ENCODE results near the gene FKBP2.

FKBP2 gene

GRCh38 chr11:64240435-64241240 lies at the start of gene FKBP2:
TSS of gene FKBP2 (plus strand) at chr11:64241095. CDS start at chr11:64242388, 1,293 bp downstream.
- DNase-seq, result peak; percentile 97

DNA sequence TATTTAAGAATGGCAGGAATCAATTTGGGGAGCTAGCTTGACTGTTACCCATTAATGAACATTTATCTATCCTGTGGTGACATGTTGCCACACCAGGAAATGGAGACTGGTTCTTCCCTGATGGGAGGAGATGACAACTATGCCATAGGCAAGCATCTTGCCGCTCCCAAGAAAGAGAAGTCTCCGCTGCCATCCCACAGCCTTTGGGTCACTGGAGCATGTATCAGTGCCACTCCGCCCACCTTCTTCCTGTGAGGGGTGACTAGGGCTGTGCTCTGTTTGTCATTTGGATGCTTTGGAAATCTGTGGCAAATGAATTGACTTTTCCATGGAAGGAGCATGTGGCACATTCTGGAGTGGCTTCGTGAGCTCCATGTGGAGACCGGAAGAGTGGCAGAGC lies 48.5 kb upstream of the FKBP2 start:
- DNase-seq, result no peak

DNA sequence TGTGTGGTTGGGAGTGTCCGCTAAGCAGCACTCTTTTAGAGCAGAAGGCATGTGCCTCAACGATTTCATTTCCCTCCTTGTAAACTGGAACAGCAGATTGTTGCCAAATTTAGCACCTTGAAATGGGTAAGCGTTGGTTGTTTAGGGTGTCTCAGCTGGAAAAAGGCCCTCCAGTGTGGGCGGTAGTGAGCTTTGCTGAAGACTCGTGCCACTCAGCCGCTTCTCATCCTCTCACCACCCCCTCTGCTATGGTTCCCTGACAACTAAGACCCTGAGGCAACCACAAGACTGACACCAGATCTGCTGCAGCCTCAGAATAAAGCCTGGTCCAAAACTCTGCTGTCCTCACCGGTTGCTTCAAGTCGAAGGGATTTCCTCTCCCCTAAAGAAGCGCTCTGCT lies 44.3 kb upstream of the FKBP2 start:
- no peak for DNase-seq

- DNase-seq, result no peak
These were observed 42.4 kb upstream of the FKBP2 start for GRCh38 chr11:64198511-64198910.

- no peak for DNase-seq
These were observed 39.4 kb upstream of the FKBP2 start for GRCh38 chr11:64201543-64201942.

- no peak for DNase-seq
These were observed 37.9 kb upstream of the FKBP2 start for GRCh38 chr11:64202992-64203391.

GRCh38 chr11:64203421-64204079 lies 37.3 kb upstream of the FKBP2 start:
- DNase-seq, result no peak

GRCh38 chr11:64204080-64204440 lies 36.8 kb upstream of the FKBP2 start:
- no peak for DNase-seq

GRCh38 chr11:64204464-64204989 lies 36.4 kb upstream of the FKBP2 start:
- DNase-seq, result peak; percentile 94

GRCh38 chr11:64206457-64207255 lies 34.2 kb upstream of the FKBP2 start, which contains the start of gene FERMT3:
TSS of gene FERMT3 (plus strand) at chr11:64206721. CDS start at chr11:64207365, 644 bp downstream.
- no peak for DNase-seq

- DNase-seq, result peak; percentile 81
These were observed 33.4 kb upstream of the FKBP2 start for GRCh38 chr11:64207256-64208085.

DNA sequence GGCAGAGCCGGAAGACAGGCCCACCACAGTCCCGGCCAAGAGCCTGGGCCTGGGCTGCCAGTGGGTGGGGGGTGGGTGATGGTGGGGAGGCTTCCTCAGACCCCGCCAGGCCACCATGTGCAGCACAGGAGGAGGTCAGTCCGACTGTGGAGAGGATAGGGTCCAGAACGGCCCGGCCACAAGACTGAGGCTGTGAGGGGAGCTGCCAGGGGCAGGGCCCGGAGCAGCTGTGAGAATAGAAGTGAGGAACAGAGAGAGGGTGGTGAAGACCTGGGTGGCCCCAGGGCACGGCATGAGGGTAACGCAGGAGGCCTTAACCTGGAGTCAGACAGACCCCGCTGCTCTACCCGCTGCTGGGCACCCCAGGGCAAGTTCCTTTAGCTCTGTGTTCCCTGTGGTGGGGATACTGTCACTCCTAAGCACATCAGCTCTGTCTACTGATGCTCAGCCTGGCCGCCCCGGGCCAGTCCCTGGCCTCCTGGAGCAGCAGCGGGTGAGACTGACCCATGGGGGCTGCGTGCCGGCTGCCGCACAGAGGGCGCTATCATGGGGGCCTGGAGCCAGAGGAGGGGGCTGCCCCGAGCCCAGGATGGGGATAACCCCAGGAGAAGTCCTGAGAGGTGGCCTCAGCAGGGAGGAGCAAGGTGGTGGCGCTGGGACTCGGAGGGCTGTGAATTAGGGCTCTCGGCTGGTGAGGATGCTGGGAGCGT lies 32.7 kb upstream of the FKBP2 start:
- no peak for DNase-seq

GRCh38 chr11:64208796-64209562 lies 31.9 kb upstream of the FKBP2 start:
- DNase-seq, result no peak

- DNase-seq, result no peak
These were observed 31.4 kb upstream of the FKBP2 start for GRCh38 chr11:64209563-64209843.

DNA sequence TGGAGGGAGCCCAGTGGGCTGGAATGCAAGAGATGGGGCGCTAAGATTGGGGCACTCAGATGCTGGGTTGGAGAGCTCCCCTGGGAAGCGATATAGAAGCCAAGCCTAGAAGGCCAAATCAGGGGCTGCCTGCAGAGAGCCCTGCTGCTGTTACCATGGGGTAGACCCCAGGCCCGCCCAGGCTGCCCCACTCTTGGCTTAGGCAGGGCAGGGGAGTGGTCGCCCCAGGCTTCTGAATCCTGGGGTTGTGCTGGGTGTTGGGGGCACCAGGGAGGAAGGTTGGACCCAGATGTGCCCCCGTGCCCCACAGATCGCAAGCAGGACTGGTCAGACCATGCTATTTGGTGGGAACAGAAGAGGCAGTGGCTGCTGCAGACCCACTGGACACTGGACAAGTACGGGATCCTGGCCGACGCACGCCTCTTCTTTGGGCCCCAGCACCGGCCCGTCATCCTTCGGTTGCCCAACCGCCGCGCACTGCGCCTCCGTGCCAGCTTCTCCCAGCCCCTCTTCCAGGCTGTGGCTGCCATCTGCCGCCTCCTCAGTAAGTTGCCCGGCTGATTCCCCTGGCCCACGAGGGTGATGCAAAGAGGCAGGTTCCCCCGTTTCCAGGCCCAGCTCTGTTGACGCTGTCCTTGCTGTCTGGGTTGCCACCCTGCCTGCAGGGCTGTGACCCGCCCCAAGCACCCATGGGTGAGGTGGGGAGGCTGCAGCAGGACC lies 30.4 kb upstream of the FKBP2 start:
- DNase-seq, result no peak

GRCh38 chr11:64211181-64211872 lies 29.6 kb upstream of the FKBP2 start:
- DNase-seq, result no peak

- DNase-seq, result no peak
These were observed 24.0 kb upstream of the FKBP2 start for GRCh38 chr11:64216879-64217278.

- no peak for DNase-seq
These were observed 22.1 kb upstream of the FKBP2 start for GRCh38 chr11:64218628-64219353.

- DNase-seq, result no peak
These were observed 21.6 kb upstream of the FKBP2 start for GRCh38 chr11:64219354-64219684.
